NCI-H2081 treated with DMSO at 0.1 percent for 48 hours (cell line): ENCODE measurements around the gene MPPED1.

Experiments used
- DNase-seq: peaks from one replicate; lab custom pipeline; 2025; lab: John Stamatoyannopoulos, UW

The MPPED1 gene

DNA sequence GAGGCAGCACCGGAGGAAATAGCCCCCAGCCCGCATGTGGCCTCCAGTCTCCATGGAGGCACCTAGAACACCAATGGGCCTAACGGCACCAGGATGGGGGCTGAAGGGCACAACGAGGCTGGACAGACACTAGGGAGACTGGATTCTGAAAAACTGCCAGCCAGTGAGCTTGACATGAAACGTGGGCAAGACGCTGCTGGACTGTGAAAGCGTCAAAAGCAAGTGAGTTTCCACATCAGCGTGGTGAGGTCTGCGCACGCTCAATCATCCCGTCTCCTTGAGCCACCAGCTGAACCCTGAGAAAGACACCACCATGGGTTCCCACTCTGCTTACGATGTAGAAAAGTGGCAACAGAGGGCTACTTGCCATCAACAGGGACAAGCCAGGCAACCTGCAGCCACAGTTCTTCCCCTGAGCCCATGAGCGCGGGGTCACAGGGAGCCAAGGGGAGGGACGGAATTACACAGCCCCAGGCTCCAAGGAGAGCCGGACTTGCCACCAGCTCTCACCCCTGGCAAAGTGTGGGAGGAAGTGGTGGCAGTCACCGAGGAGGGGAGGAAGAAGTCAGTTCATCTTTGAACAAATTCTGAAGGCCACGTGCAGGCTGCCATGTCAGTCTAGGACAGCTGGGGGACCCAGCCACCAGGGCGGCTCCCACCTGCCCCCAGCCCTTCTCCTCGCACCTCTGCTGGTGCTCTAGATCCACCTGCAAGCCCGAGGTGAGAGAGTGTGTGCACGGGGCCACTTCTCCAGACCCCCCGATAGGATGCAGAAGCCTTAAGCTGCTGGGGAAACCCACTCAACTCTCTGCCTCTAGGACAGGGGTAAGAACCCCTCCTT, 131.1 kb downstream of the MPPED1 start:
- no peak for DNase-seq

DNA sequence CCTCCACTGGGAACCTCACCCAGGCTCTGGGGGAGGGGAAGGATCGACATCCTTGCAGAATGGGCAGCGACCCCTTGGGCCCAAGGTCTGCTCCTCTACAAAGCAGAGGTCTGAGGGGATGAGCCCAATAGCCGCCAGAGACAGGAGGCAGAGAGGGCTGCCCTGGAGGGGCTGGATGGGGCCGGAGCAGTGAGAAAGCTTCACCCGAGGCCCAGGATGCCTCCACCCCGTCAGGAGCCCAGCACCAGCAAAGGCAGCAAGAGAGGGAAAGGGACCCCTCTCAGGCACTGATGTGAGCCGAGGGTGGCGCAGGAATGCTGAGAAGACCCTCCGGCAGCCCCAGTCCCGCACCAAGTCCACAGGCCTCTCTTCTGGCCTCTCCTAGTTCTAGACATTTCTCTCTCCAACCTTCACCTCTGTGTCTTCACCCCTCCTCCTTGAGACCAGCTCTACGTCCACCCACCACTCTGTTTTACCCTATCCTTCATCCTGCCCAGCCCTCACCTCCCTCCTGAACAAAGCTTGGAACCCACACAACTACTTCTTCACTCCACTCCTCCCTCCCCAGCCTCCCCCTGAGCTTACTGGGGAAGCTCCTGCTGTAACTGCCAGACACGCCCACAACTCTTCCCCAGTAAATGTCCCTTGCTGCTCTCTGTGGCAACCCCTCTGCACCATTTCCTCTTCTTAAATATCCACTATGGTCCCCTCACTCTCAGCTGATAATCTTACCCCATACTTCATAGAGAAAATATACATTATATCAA, 131.9 kb downstream of the MPPED1 start:
- no peak for DNase-seq

DNA sequence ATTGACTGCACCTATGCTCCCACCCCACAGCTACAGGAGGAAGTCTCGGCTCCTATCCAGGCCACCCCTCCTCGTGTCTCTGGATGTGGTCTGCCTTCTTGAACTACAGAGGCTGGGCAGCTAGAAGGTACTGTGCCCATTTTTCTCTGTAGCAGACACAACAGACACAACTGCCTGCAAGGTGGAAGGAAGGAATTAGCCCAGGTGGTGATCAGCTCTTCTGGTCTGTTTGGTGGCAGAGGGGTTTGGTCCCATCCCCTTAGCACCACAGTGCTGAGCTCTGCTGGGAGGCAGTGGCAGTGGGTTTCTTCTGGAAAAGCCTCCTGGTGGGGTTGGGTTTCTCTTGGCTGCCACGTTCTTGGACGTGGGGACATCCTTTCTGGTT, 132.5 kb downstream of the MPPED1 start:
- DNase-seq, result no peak

DNA sequence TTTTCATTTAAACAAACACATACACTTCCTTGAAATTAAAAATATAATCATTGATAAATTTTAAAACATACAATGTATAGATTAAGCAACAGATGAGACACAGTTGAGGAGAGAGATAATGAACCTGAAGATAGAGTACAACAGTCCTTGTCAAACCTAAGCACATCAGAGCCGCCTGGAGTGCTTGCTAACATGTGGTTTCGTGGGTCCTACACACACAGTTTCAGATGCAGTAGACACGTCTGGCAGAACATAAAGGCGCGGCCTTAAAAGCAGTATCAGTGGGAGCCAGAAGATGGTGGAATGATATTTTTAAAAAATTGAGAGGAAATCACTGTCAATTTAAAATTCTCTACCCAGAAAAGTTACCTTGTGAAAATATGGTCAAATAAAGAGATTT, 134.4 kb downstream of the MPPED1 start:
- DNase-seq, result no peak

DNA sequence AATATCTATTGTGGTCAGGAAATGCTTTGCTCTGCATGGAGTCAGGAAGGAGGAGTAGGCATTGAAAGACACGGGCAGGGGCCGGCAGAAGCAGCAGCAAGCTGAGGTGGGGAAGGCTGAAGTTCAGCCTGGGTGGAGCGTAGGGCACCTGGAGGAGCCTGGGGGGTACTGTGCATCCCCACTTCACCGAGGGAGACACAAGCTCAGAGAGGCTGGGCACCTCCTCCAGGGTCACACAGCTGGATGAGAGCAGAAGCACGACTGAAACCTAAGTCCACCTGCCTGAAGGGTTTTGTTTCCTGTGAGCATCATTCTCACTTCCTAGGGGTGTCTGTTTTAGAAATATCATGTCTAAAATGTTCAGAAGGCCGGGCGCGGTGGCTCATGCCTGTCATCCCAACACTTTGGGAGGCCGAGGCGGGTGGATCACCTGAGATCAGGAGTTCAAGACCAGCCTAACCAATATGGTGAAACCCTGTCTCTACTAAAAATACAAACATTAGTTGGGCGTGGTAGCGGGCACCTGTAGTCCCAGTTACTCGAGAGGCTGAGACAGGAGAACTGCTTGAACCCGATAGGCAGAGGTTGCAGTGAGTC, 138.3 kb downstream of the MPPED1 start:
- no peak for DNase-seq

DNA sequence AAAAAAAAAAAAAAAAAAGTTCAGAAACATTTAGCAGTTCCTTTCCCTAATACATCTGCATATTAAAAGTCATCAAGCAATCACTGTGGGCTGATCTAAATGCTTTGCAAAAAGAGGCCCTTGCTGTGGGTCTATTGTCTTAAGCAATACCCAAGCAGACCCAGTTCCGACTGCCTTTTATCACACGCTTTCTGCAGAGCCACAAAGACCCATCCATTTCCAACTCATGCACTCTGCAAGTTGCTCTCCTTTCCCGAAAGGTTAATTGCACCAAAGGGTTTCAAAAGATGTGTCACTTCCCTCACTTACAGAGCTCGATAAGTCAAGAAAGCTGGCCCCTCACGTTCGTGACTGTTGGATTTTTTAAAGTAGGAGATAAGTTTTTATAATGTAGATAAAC, 138.9 kb downstream of the MPPED1 start:
- DNase-seq, result no peak

DNA sequence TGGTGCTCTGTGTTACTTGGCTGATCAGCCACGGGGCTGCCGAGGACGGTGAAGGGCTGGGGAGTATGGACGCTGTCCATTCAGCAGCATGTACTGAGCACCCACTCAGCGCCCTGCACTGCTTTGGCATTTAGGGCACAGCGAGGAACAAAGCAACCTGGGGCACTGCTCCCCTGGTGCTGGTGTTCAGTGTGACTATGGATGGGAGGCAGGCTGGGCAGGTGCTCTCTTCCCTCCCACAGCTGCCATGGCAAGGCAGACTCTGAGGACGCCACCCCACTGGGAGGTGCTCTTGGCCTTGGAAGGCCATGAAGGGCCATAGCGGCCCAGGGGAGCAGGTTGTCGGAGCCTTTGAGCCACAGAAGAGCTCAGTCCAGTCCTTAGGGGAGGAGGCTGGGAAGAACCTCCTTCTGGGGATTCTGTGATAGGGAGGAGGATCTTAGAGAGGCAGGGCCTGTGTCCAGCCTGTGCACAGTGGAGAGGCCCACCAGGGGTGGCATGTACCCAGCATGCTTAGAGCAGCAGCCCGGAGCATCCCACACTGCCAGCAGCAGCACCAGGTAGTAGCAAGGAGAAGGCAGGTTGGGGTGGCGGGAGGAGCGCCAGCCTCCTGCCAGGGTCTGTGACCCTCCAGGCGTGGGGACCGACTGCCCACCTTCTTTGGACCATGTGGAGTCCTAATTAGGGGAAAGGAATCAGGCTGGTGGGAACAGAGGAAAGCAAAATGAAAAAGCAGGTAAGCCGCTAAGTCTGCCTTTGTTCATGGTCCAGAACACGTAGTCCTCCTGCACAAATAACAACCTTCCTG, 141.8 kb downstream of the MPPED1 start:
- no peak for DNase-seq

DNA sequence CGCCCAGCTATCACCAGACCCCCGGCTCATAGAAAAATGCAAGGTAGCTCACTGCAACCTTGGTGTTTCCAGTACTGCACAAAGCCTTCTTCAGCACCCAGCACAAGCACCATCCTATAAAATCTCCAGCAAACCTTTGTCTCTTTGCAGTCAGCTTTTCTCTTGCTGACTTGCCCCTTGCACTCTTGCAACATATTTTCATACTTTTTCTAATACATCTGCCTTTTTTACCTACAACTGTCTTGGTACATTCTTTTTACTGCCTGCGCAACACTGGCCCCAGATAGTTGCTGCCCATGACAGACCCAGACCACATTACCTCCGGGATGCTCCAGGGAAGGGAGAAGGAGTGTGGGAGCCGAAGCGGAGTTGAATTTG, 142.4 kb downstream of the MPPED1 start:
- no peak for DNase-seq

DNA sequence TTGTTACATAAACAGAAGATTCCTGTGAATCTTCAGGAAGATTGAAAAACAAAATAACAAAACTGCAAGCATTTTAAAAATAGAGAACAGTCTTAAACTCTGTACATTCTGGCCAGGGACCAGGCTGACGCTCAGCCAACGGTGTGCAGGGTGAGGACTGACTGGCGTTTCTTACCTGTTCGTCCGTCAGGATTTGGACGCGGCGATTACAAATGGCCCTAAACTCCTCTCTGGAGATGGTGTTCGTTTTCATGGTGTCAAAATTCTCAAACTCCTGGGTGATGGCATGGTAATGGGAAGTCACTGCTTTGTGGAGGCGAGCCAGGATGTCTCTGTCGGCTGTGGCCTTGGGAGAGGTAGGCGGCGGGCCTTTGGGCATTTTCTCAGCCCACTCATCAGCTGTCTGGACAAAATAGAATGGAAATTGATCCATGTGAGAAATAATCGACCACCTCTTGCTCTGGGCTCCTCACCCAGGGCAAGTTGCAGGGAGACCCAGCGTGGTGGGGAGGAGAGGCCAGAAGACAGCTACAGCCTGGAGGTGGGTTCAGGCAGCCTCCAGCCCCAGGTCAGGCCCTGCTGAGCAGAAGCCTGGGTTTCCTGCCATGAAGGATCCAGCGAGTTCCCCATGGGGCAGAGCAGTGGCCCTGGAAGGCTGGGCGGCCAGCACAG, 143.0 kb downstream of the MPPED1 start:
- DNase-seq, result no peak

DNA sequence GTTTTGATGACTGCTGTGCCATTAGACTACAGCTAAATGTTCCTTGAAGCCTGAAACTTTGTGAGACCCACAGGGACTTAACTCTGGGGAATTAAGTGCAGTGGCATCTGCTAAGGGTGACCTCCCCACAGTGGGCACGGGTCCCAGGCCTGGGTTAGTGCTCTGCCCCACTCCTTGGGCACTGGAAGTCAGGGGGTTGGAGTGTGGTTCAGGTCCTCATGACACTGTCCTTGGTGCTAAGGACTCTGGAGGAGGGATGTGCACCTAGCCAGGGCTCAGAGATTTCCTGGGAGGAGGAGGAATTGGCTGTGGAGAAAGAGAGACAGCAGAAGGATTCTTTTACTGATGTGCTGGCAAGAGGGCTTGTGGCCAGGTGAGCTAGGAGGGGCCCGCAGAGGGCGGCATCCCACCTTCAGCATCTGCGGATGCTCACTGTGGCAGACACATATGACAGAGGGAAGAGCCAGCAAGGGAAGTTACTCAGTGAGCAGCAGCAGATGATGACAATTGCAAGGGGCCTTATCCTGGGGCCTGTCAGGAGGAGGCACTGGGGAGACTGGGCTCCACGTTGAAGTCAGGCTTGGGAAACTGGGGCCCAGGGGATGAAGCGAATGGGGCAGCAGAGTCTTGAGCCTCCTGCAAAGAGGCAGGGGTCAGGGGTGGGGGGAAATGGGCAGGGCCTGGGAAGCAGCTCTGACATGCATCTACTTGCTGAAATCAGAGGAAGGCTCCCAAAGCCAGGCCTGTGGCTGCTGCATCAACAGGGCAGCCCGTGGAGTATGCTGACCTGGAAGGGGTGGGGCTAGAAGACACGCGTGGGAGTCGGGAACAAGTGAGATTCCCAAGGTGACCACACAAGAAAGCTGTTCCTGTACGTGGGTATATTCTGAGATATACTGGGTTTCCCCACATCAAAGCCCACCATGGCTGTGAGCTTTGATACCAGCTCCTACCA, 144.0 kb downstream of the MPPED1 start:
- no peak for DNase-seq
